Measurements from ENCODE around the gene OR7A5. TPM values are rescaled to one million over a fixed set of nuclear protein-coding genes. Genes with fewer than 3 reads are reported as not detected.

OR7A5 gene
- total RNA-seq, 1 donor from 2014 or later: not detected

DNA sequence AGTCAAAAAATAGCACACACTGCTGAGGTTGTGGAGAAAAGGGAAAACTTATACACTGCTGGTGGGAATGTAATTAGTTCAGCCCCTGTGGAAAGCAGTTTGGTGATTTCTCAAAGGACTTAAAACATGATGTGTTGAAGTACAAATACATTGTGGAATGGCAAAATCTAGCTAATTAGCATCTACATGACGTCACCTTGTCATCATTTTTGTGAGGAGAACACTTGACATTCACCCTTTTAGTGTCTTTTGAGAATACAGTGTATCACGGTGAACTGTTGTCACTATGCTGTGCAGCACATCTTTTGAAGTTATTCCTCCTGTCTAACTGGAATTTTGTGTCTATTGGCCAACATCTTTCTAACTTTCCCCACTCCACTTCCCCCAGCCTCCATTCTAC is 8.2 kb upstream of the OR7A5 start:
- ATAC-seq (no peak), DNase-seq (no peak)
- intact Hi-C loops (cut with DNase I): no loop called here
- H3K27me3 ChIP-seq: peaks cover 6% of the 10 kb centered on the region
- TF ChIP-seq, protein P1, sequence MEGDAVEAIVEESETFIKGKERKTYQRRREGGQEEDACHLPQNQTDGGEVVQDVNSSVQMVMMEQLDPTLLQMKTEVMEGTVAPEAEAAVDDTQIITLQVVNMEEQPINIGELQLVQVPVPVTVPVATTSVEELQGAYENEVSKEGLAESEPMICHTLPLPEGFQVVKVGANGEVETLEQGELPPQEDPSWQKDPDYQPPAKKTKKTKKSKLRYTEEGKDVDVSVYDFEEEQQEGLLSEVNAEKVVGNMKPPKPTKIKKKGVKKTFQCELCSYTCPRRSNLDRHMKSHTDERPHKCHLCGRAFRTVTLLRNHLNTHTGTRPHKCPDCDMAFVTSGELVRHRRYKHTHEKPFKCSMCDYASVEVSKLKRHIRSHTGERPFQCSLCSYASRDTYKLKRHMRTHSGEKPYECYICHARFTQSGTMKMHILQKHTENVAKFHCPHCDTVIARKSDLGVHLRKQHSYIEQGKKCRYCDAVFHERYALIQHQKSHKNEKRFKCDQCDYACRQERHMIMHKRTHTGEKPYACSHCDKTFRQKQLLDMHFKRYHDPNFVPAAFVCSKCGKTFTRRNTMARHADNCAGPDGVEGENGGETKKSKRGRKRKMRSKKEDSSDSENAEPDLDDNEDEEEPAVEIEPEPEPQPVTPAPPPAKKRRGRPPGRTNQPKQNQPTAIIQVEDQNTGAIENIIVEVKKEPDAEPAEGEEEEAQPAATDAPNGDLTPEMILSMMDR (IDR thresholded peaks at IDR 0.05): no peak
- H3K4me3 ChIP-seq: no peak overlapping the region
- H3K4me1 ChIP-seq: no peaks in the 10 kb centered on the region
- no peaks in the 10 kb centered on the region for H3K36me3 ChIP-seq
- no peaks in the 10 kb centered on the region for H3K9me3 ChIP-seq
- no peak overlapping the region for H3K27ac ChIP-seq

DNA sequence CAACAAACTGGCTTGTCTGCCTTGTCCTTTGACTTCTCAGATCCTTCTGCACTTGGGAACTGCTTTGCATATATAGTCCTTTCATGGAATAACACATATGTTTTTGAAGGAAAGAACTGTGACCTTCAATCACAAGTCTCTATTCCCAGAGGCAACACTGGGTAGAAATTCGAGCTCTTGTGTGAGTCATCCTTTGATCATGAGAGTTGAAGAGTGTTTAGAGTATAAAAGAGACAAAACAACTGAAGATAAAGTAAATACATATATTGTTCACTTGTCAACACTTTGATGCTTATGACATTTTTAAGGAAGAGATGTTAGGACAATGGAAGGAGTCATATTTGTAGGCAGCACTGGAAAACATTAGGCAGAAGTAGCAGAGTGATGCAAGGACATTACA is 5.2 kb upstream of the OR7A5 start:
- H3K4me3 ChIP-seq: no peak overlapping the region
- no peaks in the 10 kb centered on the region for H3K36me3 ChIP-seq
- no peaks in the 10 kb centered on the region for H3K9me3 ChIP-seq
- ATAC-seq (no peak), DNase-seq (no peak)
- H3K27ac ChIP-seq: no peak overlapping the region
- no peaks in the 10 kb centered on the region for H3K4me1 ChIP-seq
- TF ChIP-seq, protein P1 (IDR thresholded peaks at IDR 0.05): no peak
- intact Hi-C loops (cut with DNase I): no loop called here
- H3K27me3 ChIP-seq: peaks cover 3% of the 10 kb centered on the region

DNA sequence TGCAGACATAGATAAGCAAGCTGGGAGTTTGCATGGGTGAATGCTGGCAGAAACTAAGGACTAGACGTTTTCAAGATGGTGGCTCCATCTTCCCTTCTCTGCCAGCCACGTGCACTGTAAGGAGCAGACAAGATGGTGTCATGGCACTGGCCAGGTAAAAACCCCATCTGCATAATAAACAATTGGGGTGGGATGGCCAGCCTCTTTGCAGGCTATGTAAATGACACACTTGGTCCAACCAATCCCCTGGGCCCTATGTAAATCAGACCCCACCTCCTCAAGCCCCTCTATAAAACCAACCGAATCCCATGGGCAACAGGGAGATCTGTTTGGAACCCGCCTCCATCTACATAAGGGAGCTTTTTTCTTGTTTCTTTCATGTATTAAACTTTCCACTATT is 2.4 kb upstream of the OR7A5 start:
- DNase-seq: no peak
- Histone ChIP-seq H3K27me3 (peaks cover 4% of the 10 kb centered on the region), H3K4me1 (no peaks in the 10 kb centered on the region), H3K36me3 (no peaks in the 10 kb centered on the region), H3K27ac (no peak overlapping the region), H3K4me3 (no peak overlapping the region), H3K9me3 (no peaks in the 10 kb centered on the region)
- intact Hi-C loops (cut with DNase I): no loop called here
- TF ChIP-seq, protein P1 (IDR thresholded peaks at IDR 0.05): no peak
- ATAC-seq: no peak

DNA sequence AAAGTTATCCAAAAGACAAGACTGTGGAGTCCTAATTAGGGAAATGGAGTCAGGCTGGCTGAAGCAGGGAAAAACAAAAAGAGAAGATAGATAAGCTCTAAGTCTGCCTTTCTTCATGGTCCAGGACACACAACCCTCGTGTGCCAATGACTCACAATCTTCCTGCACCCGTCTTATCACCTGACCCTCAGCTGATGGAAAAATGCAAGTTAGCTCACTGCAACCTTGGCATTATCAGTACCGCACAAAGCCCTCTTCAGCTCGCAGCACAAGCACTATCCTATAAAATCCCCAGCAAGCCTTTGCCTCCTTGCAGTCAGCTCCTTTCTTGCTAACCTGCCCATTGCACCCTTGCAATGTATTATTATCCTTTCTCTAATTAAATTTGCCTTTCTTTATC is 4.3 kb downstream of the OR7A5 start:
- DNase-seq (no peak), ATAC-seq (no peak)
- H3K4me3 ChIP-seq: no peak overlapping the region
- H3K9me3 ChIP-seq: no peaks in the 10 kb centered on the region
- H3K4me1 ChIP-seq: no peaks in the 10 kb centered on the region
- H3K36me3 ChIP-seq: no peaks in the 10 kb centered on the region
- no peak overlapping the region for H3K27ac ChIP-seq
- TF ChIP-seq, protein P1 (IDR thresholded peaks at IDR 0.05): no peak
- intact Hi-C loops (cut with DNase I): no loop called here
- peaks cover 8% of the 10 kb centered on the region for H3K27me3 ChIP-seq

DNA sequence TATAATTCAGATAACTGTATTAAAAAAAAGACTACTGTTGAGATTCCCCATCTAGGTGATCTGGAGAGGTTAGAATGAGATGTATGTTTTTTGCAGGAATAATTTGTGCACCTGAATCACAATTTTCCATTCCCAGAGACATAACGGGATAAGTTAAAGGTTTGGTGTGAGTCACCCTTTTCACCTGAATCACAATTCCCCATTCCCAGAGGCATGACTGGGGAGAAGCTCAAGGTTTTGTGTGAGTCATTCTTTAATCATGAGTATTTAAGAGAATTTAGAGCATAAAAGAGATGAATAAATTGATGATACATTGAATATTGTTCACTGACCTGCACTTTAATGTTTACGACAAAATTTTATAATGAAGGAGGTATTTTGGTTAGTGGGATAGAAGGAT is 9.0 kb downstream of the OR7A5 start:
- no peak overlapping the region for H3K27ac ChIP-seq
- intact Hi-C loops (cut with DNase I): no loop called here
- ATAC-seq: no peak
- no peak overlapping the region for H3K4me3 ChIP-seq
- no peaks in the 10 kb centered on the region for H3K9me3 ChIP-seq
- no peaks in the 10 kb centered on the region for H3K36me3 ChIP-seq
- H3K27me3 ChIP-seq: peaks cover 12% of the 10 kb centered on the region
- no peak for DNase-seq
- TF ChIP-seq, protein P1 (IDR thresholded peaks at IDR 0.05): no peak
- H3K4me1 ChIP-seq: no peaks in the 10 kb centered on the region

DNA sequence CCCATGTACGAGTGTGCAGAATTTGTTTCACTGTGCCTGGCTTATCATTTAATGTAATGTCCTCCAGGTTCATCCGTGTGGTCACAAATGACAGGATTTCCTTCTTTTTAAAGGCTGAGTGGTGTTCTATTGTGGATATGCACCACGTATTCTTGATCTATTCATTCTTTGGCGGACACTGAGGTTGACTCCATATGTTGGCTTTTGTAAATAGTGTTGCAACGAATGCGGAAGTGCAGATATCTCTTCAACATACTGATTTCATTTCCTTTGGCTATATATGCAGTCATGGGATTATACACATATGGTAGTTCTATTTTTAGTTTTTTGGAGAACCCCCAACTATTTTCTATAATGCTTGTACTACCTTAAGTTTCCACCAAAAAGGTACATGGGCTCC is 13.0 kb downstream of the OR7A5 start:
- H3K9me3 ChIP-seq: no peaks in the 10 kb centered on the region
- no peak for ATAC-seq
- no peak for DNase-seq
- TF ChIP-seq, protein P1 (IDR thresholded peaks at IDR 0.05): no peak
- H3K27me3 ChIP-seq: peaks cover 12% of the 10 kb centered on the region
- H3K4me3 ChIP-seq: no peak overlapping the region
- no peak overlapping the region for H3K27ac ChIP-seq
- H3K4me1 ChIP-seq: no peaks in the 10 kb centered on the region
- intact Hi-C loops (cut with DNase I): no loop called here
- H3K36me3 ChIP-seq: no peaks in the 10 kb centered on the region

Measured in upper lobe of right lung (tissue), 1 donor.